Aorta (tissue), 5 donors: Measurements from ENCODE around the gene OR51B2. TPM values are rescaled to one million over a fixed set of nuclear protein-coding genes. Genes with fewer than 3 reads are reported as not detected.
"Not testable (repeated sequence)": the region's sequence is repeated elsewhere in the genome, so short reads cannot be mapped to it uniquely, and the experiment has no call there.

Experiments
- ATAC-seq: fragments of 200-7000 bp; cut with Tn5 transposase; one replicate; pipeline ENCODE4 v1.9.1; 2022; ENCODE audit warnings: moderate library complexity; ENCODE audit not compliant: low FRiP score
- DNase-seq, 2 donors: peaks; one replicate each; pipeline ENCODE4 v3.0.0-alpha.2; 2020
- H3K27ac ChIP-seq, 2 donors: one replicate each; pipeline ENCODE4 v1.5.1; 2013; ENCODE audit warnings: low read length in 2 of 2, mild to moderate bottlenecking in 2 of 2, moderate library complexity in 2 of 2, control low read depth in 1 of 2, inconsistent platforms in 1 of 2, low read depth in 1 of 2
- H3K27me3 ChIP-seq, 2 donors: one replicate each; pipeline ENCODE4 v1.6.1; 2013; ENCODE audit warnings: control low read depth in 1 of 2, low read length in 1 of 2, mild to moderate bottlenecking in 1 of 2, moderate library complexity in 1 of 2; ENCODE audit not compliant: insufficient read depth in 2 of 2, control insufficient read depth in 1 of 2
- H3K36me3 ChIP-seq, 2 donors: one replicate each; pipeline ENCODE4 v1.6.1; 2013; ENCODE audit warnings: control low read depth in 1 of 2, low read length in 1 of 2, mild to moderate bottlenecking in 1 of 2; ENCODE audit not compliant: insufficient read depth in 2 of 2, control insufficient read depth in 1 of 2
- H3K4me1 ChIP-seq, 2 donors: one replicate each; pipeline ENCODE4 v1.6.1; 2013; ENCODE audit warnings: low read length in 2 of 2, control low read depth in 1 of 2, mild to moderate bottlenecking in 1 of 2, moderate library complexity in 1 of 2; ENCODE audit not compliant: insufficient read depth in 2 of 2, control insufficient read depth in 1 of 2
- H3K4me3 ChIP-seq, 2 donors: one replicate each; pipeline ENCODE4 v1.5.1; 2013; ENCODE audit warnings: low read length in 2 of 2, control low read depth in 1 of 2, mild to moderate bottlenecking in 1 of 2
- H3K9me3 ChIP-seq: one replicate; pipeline ENCODE4 v1.6.1; 2013; ENCODE audit warnings: mild to moderate bottlenecking, low read length; ENCODE audit not compliant: control insufficient read depth
- WGBS, 2 donors: extraction: QIAGEN DNeasy Blood & Tissue Kit; methylation state at CpG; one replicate each; pipeline ENCODE4 v1.1.7; 2013; 5-methylcytosine and 5-hydroxymethylcytosine counted together
- intact Hi-C, 2 donors: fragments of 100-400 bp; cut with DNase I; formaldehyde crosslinking; loops; one replicate each; pipeline versions ENCODE4 v1.14.2 to v1.15.0; 2022
- long read RNA-seq, 2 donors: library from polyadenylated mRNA; unstranded; transcript quantifications; one replicate each; pipeline ENCODE4 v2.0.0, GENCODE V29; 2020 to 2021
- polyA plus RNA-seq, 2 donors: library from polyadenylated mRNA; stranded (reverse); fragments of 200-250 nt; gene quantifications; one replicate each; pipeline ENCODE4 v1.2.3, GENCODE V29; 2013
- total RNA-seq, 2 donors: library from RNA; stranded (reverse); fragmentation: NEBNext Ultra II Directional; extraction: Animal tissue kit (Norgen Biotek cat#: 25700); gene quantifications; one replicate each; pipeline ENCODE4 v1.2.1, GENCODE V29; 2021
- donor health status: healthy with polysubstance abuse.
- donor health status: Bipolar disorder and iron deficiency.
- donor health status: DM: no; HTN: no; CAD: no.
- donor health status: DM: no; HTN: no; CAD: no.
- donor health status: DM: yes; HTN: yes; CAD: no.

The OR51B2 gene, protein sequence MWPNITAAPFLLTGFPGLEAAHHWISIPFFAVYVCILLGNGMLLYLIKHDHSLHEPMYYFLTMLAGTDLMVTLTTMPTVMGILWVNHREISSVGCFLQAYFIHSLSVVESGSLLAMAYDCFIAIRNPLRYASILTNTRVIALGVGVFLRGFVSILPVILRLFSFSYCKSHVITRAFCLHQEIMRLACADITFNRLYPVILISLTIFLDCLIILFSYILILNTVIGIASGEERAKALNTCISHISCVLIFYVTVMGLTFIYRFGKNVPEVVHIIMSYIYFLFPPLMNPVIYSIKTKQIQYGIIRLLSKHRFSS
- total RNA-seq (not detected), polyA plus RNA-seq (not detected)
- long read RNA-seq, donor 1: 0 reads
- long read RNA-seq, donor 2: 0 reads

- ATAC-seq (no peak), DNase-seq (no peak)
- no peaks in the 10 kb centered on the region for H3K27me3 ChIP-seq
- no peaks in the 10 kb centered on the region for H3K4me1 ChIP-seq
- intact Hi-C loops: no loop called here
- H3K27ac ChIP-seq: no peak within 1 kb of the TSS
- H3K36me3 ChIP-seq: no peaks in the 10 kb centered on the region
- 77 to 79% methylated on average over 3 of the region's 3 CpGs for WGBS, 2 donors
- peak within 1 kb of the TSS in 1 of 2 donors; percentile 26 for H3K4me3 ChIP-seq
- peaks cover 2% of the 10 kb centered on the region for H3K9me3 ChIP-seq
Measured at GRCh38 chr11:5324197-5324596, at the start of gene OR51B2. Gene OR51B2, minus strand, starts transcription at chr11:5324297. Its CDS starts 0 bp downstream, at chr11:5324297.

DNA sequence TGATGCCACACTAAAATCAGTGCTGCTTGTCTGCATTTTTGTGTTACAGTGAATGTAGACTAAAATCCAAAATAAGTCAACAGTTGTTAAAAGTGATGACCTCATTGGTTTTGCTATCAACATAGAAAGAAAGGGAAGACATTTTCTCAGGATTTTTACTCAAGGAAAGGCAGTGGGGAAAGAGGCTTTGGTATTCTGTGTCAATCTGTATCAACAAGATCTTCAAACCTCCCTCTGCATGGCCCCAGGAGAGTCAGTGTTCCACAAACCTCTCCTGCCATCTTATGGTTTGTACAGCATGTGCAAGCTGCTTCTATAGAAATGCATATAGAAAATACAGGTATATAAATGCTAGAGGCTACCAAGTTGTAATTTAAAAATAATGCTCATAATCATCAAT, 45.7 kb upstream of the OR51B2 start:
- H3K27ac ChIP-seq: no peak overlapping the region
- intact Hi-C loops: no loop called here
- DNase-seq (no peak), ATAC-seq (no peak)
- no peaks in the 10 kb centered on the region for H3K36me3 ChIP-seq
- no peak overlapping the region for H3K4me3 ChIP-seq
- no peaks in the 10 kb centered on the region for H3K9me3 ChIP-seq
- no peaks in the 10 kb centered on the region for H3K27me3 ChIP-seq
- H3K4me1 ChIP-seq: peaks cover 0 to 8% of the 10 kb centered on the region in 2 donors

DNA sequence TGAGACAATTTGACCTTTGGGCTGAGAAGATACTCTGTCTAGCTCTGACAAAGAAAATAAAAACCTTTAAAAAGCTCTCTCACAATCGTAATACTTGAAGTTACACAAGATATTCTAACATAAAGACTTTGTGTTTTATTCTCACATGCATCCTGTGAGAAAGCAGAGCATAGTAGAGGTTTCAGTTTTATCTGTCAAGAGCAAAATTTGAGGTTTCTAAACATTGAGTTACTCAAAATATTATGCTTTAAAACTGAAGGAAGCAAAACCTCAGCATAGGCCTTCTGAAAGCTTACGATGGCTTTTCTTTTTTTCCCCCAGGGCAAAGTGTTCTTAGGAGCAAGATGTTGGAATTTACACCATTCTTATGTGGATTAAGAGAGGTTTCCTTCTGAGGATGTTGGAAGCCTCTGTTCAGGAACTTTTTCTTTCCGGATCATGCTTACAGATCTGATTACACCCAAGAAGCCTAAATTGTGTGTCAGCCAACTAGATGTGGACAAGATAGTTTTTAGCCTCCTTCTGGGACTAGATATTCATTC, 44.5 kb upstream of the OR51B2 start:
- 67 to 75% methylated on average over 3 of the region's 3 CpGs for WGBS, 2 donors
- DNase-seq: no peak
- ATAC-seq: no peak

DNA sequence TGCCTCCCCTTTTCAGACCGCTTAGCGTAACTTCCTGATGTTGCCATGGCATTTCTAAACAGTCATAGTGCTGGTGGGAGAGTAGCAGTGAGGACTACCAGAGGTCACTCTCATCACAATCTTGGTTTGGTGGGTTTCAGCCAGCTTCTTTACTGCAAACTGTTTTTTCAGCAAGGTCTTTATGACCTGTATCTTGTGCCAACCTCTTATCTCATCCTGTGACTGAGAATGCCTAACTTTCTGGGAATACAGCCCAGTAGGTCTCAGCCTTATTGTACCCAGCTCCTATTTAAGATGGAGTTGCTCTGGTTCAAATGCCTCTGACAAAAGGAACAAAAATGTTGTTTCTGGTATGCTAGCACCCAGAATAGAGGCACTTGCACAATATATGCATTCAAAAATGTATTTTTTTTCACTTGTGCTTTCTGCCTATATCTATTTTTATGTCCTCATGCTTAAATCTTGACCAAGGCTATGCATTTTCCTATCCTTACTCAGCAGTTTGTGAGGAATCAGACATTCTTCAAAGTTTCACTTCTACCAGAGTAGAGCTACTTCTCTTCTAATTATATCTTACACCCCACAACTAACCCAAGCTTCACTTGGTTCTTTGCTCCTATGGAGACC, 43.5 kb upstream of the OR51B2 start:
- peaks cover 0 to 8% of the 10 kb centered on the region in 2 donors for H3K4me1 ChIP-seq
- H3K27ac ChIP-seq: no peak overlapping the region
- intact Hi-C loops: no loop called here
- H3K9me3 ChIP-seq: no peaks in the 10 kb centered on the region
- no peak overlapping the region for H3K4me3 ChIP-seq
- ATAC-seq (no peak), DNase-seq (no peak)
- no peaks in the 10 kb centered on the region for H3K36me3 ChIP-seq
- 6 to 9% methylated on average over 2 of the region's 2 CpGs for WGBS, 2 donors
- no peaks in the 10 kb centered on the region for H3K27me3 ChIP-seq

More for the DNA sequence above, 44.5 kb upstream of the OR51B2 start:
- Histone ChIP-seq H3K27ac (no peak overlapping the region), H3K4me3 (no peak overlapping the region), H3K36me3 (no peaks in the 10 kb centered on the region), H3K27me3 (no peaks in the 10 kb centered on the region), H3K4me1 (peaks cover 0 to 8% of the 10 kb centered on the region in 2 donors), H3K9me3 (no peaks in the 10 kb centered on the region)
- intact Hi-C loops: no loop called here

DNA sequence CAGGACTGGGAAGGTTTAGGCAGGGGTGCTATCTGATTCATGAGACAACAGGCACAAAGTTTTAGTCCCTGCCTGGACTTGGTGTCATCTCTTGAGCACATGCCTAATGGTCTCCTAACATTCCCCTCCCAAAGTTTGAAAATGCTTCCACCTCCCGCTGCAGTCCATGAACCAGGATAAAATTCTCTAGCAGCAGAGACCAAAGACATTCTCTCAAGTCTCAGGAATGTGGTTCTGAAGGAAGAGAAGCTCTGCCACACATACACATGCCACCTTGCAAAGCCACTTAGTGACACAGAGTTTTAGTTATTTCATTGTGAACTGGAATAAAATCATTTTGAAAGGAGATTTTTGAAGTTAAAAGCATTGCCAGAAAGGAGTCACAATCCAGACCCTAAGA, 42.8 kb upstream of the OR51B2 start:
- intact Hi-C loops: no loop called here
- 0 to 9% methylated on average over 1 of the region's 1 CpG for WGBS, 2 donors
- Histone ChIP-seq H3K9me3 (no peaks in the 10 kb centered on the region), H3K27me3 (no peaks in the 10 kb centered on the region), H3K4me3 (no peak overlapping the region), H3K36me3 (no peaks in the 10 kb centered on the region), H3K4me1 (peaks cover 0 to 8% of the 10 kb centered on the region in 2 donors), H3K27ac (peak overlapping the region in 1 of 2 donors; percentile 28)
- ATAC-seq: peak; percentile 27
- no peak for DNase-seq

DNA sequence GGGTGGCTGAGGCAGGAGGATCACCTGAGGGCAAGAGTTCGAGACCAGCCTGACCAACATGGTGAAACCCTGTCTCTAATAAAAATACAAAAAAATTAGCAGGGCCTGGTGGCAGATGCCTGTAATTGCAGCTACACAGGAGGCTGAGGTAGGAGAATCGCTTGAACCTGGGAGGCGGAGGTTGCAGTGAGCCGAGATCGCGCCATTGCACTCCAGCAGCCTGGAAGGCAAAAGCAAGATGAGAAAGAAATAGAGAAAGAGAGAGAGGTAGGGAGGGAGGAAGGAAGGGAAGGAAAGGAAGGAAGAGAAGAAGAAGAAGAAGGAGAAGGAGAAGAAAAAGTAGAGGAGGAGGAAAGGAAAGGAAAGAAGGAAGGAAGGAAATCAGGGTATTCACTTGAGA, 42.3 kb upstream of the OR51B2 start:
- H3K4me1 ChIP-seq, H3K36me3 ChIP-seq, intact Hi-C loops, H3K27ac ChIP-seq, ATAC-seq, H3K27me3 ChIP-seq, H3K4me3 ChIP-seq, H3K9me3 ChIP-seq, DNase-seq: not testable (repeated sequence)
- 97 to 99% methylated on average over 6 of the region's 6 CpGs for WGBS, 2 donors

GRCh38 chr11:5364214-5364613, 40.1 kb upstream of the OR51B2 start:
- Histone ChIP-seq H3K36me3 (no peaks in the 10 kb centered on the region), H3K27ac (no peak overlapping the region), H3K4me3 (no peak overlapping the region), H3K9me3 (no peaks in the 10 kb centered on the region), H3K4me1 (peaks cover 0 to 8% of the 10 kb centered on the region in 2 donors), H3K27me3 (no peaks in the 10 kb centered on the region)
- no peak for DNase-seq
- 56 to 69% methylated on average over 2 of the region's 2 CpGs for WGBS, 2 donors
- ATAC-seq: no peak
- intact Hi-C loops: no loop called here

- ATAC-seq (no peak), DNase-seq (no peak)
- no peak overlapping the region for H3K27ac ChIP-seq
- intact Hi-C loops: no loop called here
- no peaks in the 10 kb centered on the region for H3K36me3 ChIP-seq
- peaks cover 0 to 8% of the 10 kb centered on the region in 2 donors for H3K4me1 ChIP-seq
- no peak overlapping the region for H3K4me3 ChIP-seq
- H3K27me3 ChIP-seq: no peaks in the 10 kb centered on the region
- 81 to 91% methylated on average over 1 of the region's 1 CpG for WGBS, 2 donors
- no peaks in the 10 kb centered on the region for H3K9me3 ChIP-seq
Measured at GRCh38 chr11:5363679-5364078, 39.6 kb upstream of the OR51B2 start.
